HepG2 (cell line): ENCODE measurements around the gene TVP23A. TPM values are rescaled to one million over a fixed set of nuclear protein-coding genes. Genes with fewer than 3 reads are reported as not detected.

ENCODE experiments used
- ATAC-seq: fragments of 200-7000 bp; cut with Tn5 transposase; 3 replicates; pipeline ENCODE4 v1.9.1; 2020; ENCODE audit warnings: mild to moderate bottlenecking, moderate library complexity
- BruUV-seq: library from RNA; stranded (reverse); fragments of 400-500 nt; replicated peaks from 2 replicates; lab custom pipeline; 2021; lab: Mats Ljungman, UMichigan
- CTCF ChIA-PET: fragments of 300-600 bp; formaldehyde crosslinking; extraction: SDS; loops from one replicate; lab custom pipeline; 2021; ENCODE audit warnings: low total read pairs, inconsistent platforms, low intra/inter-chr PET ratio; lab: Yijun Ruan, JAX
- POLR2A ChIA-PET: fragments of 350-600 bp; sonication (Branson Sonifier 250); formaldehyde crosslinking; loops from one replicate; lab custom pipeline; 2020; ENCODE audit warnings: antibody characterized with exemption, inconsistent platforms; lab: Yijun Ruan, JAX
- DNase-seq: peaks from one replicate; pipeline ENCODE4 v3.0.0-alpha.2; 2015; ENCODE audit warnings: low spot score
- FAIRE-seq: peaks from 3 replicates; lab custom pipeline; 2011; peaks lifted over from hg19 to GRCh38; lab: Jason Lieb, UNC
- H2AFZ ChIP-seq: one replicate; pipeline ENCODE4 v1.6.1; 2011; ENCODE audit warnings: low read length, inconsistent platforms
- H3K27ac ChIP-seq: fragments of 300-600 bp; 3 replicates; pipeline ENCODE4 v1.8.0; 2011; ENCODE audit warnings: mixed run types, mild to moderate bottlenecking, mixed read lengths, low read length, inconsistent platforms; ENCODE audit not compliant: insufficient read depth; ENCODE audit errors: extremely low read length
- H3K27me3 ChIP-seq, 2 experiments: fragments of 200-600 bp in 1 of 2; 2 replicates in 1 of 2; 3 replicates in 1 of 2; pipeline versions ENCODE4 v1.6.0 to v1.8.0; 2011; ENCODE audit warnings: low read length in 2 of 2, mild to moderate bottlenecking in 2 of 2, moderate library complexity in 2 of 2, inconsistent platforms in 1 of 2; ENCODE audit not compliant: insufficient read depth in 2 of 2, control insufficient read depth in 1 of 2
- H3K36me3 ChIP-seq, 2 experiments: fragments of 200-600 bp in 1 of 2; replicated peaks in 1 of 2; 2 replicates in 1 of 2; 3 replicates in 1 of 2; pipeline versions ENCODE4 v1.5.1 to v1.8.0; 2011; ENCODE audit warnings: low read length in 2 of 2, inconsistent platforms in 1 of 2; ENCODE audit not compliant: insufficient read depth in 2 of 2, control insufficient read depth in 1 of 2
- H3K4me1 ChIP-seq: 2 replicates; pipeline ENCODE4 v1.5.1; 2012; ENCODE audit warnings: low read length, inconsistent platforms; ENCODE audit not compliant: insufficient read depth
- H3K4me2 ChIP-seq: 2 replicates; pipeline ENCODE4 v1.6.0; 2011; ENCODE audit warnings: low read depth, low read length, inconsistent platforms
- H3K4me3 ChIP-seq, 3 experiments: fragments of 200-600 bp in 1 of 3; sonication (generic), shearing (Covaris generic) in 1 of 3; replicated peaks in 1 of 3; 2 replicates each; pipeline ENCODE4 v1.5.1; 2011 to 2016; ENCODE audit warnings: low read length in 3 of 3, inconsistent platforms in 2 of 3, low read depth in 2 of 3, mild to moderate bottlenecking in 2 of 3, control low read depth in 1 of 3, mixed read lengths in 1 of 3; ENCODE audit not compliant: insufficient read depth in 1 of 3
- H3K79me2 ChIP-seq: one replicate; pipeline ENCODE4 v1.6.1; 2011; ENCODE audit warnings: low read length, inconsistent platforms; ENCODE audit not compliant: insufficient read depth
- H3K9ac ChIP-seq: 2 replicates; pipeline ENCODE4 v1.6.0; 2011; ENCODE audit warnings: mild to moderate bottlenecking, low read depth, low read length, inconsistent platforms; ENCODE audit not compliant: insufficient read depth
- H3K9me3 ChIP-seq: 2 replicates; pipeline ENCODE4 v1.5.1; 2012; ENCODE audit warnings: mild to moderate bottlenecking, low read length
- H4K20me1 ChIP-seq: 2 replicates; pipeline ENCODE4 v1.6.0; 2011; ENCODE audit warnings: inconsistent platforms, mild to moderate bottlenecking, low read length, moderate library complexity; ENCODE audit not compliant: insufficient read depth
- CHD4 ChIP-seq: fragments of 200-600 bp; sonication (generic); IDR thresholded peaks from 2 replicates; pipeline ENCODE4 v1.7.0; 2017; ENCODE audit warnings: mild to moderate bottlenecking, low read length, borderline replicate concordance
- MAZ ChIP-seq, 2 experiments: sonication (generic) in 1 of 2; formaldehyde crosslinking in 1 of 2; IDR thresholded peaks; 2 replicates each; pipeline versions ENCODE4 v1.5.0 to v1.6.1; 2012 to 2020; ENCODE audit warnings: low read depth in 2 of 2, mild to moderate bottlenecking in 2 of 2, borderline replicate concordance in 1 of 2, improper control_type of control experiment in 1 of 2, low read length in 1 of 2, missing genetic modification reagents in 1 of 2, moderate library complexity in 1 of 2
- MXD1 ChIP-seq: sonication (generic); formaldehyde crosslinking; IDR thresholded peaks from 2 replicates; pipeline ENCODE4 v1.4.0; 2020; ENCODE audit warnings: mild to moderate bottlenecking, missing genetic modification reagents
- RBM22 ChIP-seq: fragments of 200-400 bp; formaldehyde crosslinking; optimal IDR thresholded peaks from 2 replicates; pipeline ENCODE3; 2017; ENCODE audit warnings: mild to moderate bottlenecking, low read length, moderate library complexity
- SCMH1 ChIP-seq: sonication (generic); formaldehyde crosslinking; IDR thresholded peaks from 2 replicates; pipeline ENCODE4 v1.9.0; 2021; ENCODE audit warnings: missing genetic modification reagents, mild to moderate bottlenecking, borderline replicate concordance
- SMARCE1 ChIP-seq: fragments of 450-650 bp; IDR thresholded peaks from 2 replicates; pipeline ENCODE4 v1.6.1; 2017; ENCODE audit warnings: borderline replicate concordance
- SOX5 ChIP-seq: IDR thresholded peaks from 2 replicates; pipeline ENCODE4 v1.6.1; 2016; ENCODE audit warnings: borderline replicate concordance
- TEAD2 ChIP-seq: sonication (generic); formaldehyde crosslinking; IDR thresholded peaks from 2 replicates; pipeline ENCODE4 v1.9.0; 2021; ENCODE audit warnings: missing genetic modification reagents
- YEATS4 ChIP-seq: sonication (generic); formaldehyde crosslinking; IDR thresholded peaks from 2 replicates; pipeline ENCODE4 v1.4.0; 2020; ENCODE audit warnings: missing genetic modification reagents, borderline replicate concordance
- ZBED4 ChIP-seq: sonication (generic); formaldehyde crosslinking; IDR thresholded peaks from 2 replicates; pipeline ENCODE4 v1.4.0; 2020; ENCODE audit warnings: missing genetic modification reagents, borderline replicate concordance
- ZBTB25 ChIP-seq: IDR thresholded peaks from 2 replicates; pipeline ENCODE4 v1.6.1; 2018; ENCODE audit warnings: missing genetic modification reagents
- ZNF34 ChIP-seq: sonication (generic); formaldehyde crosslinking; IDR thresholded peaks from 2 replicates; pipeline ENCODE4 v1.4.0; 2020; ENCODE audit warnings: mild to moderate bottlenecking, missing genetic modification reagents, borderline replicate concordance
- ZSCAN12 ChIP-seq: sonication (generic); formaldehyde crosslinking; IDR thresholded peaks from 2 replicates; pipeline ENCODE4 v1.9.0; 2021; ENCODE audit warnings: mild to moderate bottlenecking, missing genetic modification reagents
- WGBS: methylation state at CpG from one replicate; pipeline ENCODE4 v1.1.6; 2017; ENCODE audit warnings: low lambda C conversion rate; 5-methylcytosine and 5-hydroxymethylcytosine counted together
- in situ Hi-C: cut with HindIII; loops from 2 replicates; pipeline ENCODE4 v1.10.0; 2017; ENCODE audit warnings: low pct_unique_long_range_greater_than_20kb; ENCODE audit not compliant: extremely low pct_ligation_motif_present
- intact Hi-C: fragments of 100-400 bp; cut with micrococcal nuclease; formaldehyde crosslinking; loops from one replicate; pipeline ENCODE4 v1.10.0; 2022; ENCODE audit not compliant: unreplicated experiment
- polyA plus RNA-seq, 8 experiments: library from polyadenylated mRNA; depleted of rRNA in 3 of 8; stranded (reverse) in 7 of 8; unstranded in 1 of 8; fragments of >200 nt; fragmentation: Illumina TruSeq in 4 of 8; extraction: Trizol in 4 of 8; gene quantifications; 2 replicates each; pipeline versions ENCODE4 v1.2.1 to v1.2.3, GENCODE V29; 2011 to 2016; ENCODE audit warnings: low read depth in 4 of 8, missing spikeins in 1 of 8, mixed read lengths in 1 of 8; ENCODE audit not compliant: insufficient read depth in 1 of 8
- total RNA-seq, 5 experiments: library from RNA; depleted of rRNA; stranded (reverse); fragments of >200 nt; fragmentation: Illumina TruSeq; extraction: Trizol; gene quantifications; 2 replicates each; pipeline ENCODE4 v1.2.3, GENCODE V29; 2016; ENCODE audit warnings: low read depth in 1 of 5
- TF ChIP-seq, protein P1 (sequence below): sonication (generic); formaldehyde crosslinking; IDR thresholded peaks from 2 replicates; pipeline ENCODE4 v1.4.0; 2020; ENCODE audit warnings: missing genetic modification reagents
- TF ChIP-seq, protein P2 (sequence below): sonication (generic); formaldehyde crosslinking; IDR thresholded peaks from 2 replicates; pipeline ENCODE4 v1.8.0; 2022; ENCODE audit warnings: mild to moderate bottlenecking, missing genetic modification reagents

Gene TVP23A
- total and polyA plus RNA-seq, 2 of the 13 experiments (the other 11 are each of a cell fraction or from before 2014, with no cell fraction given), result not detected

GRCh38 chr16:10806698-10807097 is 11.9 kb downstream of the TVP23A start:
- no peaks in the 10 kb centered on the region for H3K79me2 ChIP-seq
- H3K4me2 ChIP-seq, result no peak overlapping the region
- in situ Hi-C loops (no loop called here), intact Hi-C loops (no loop called here)
- POLR2A ChIA-PET, result no interaction called here
- H3K36me3 ChIP-seq, result no peaks in the 10 kb centered on the region
- H3K4me1 ChIP-seq, result no peaks in the 10 kb centered on the region
- DNase-seq, result no peak
- CTCF ChIA-PET, result no interaction called here
- FAIRE-seq, result no peak
- no peak for ATAC-seq
- no peak overlapping the region for H2AFZ ChIP-seq
- peaks cover 2 to 9% of the 10 kb centered on the region in 2 experiments; a peak in 2 of 5 replicates for H3K27me3 ChIP-seq
- WGBS, result 34% methylated on average over 6 of the region's 6 CpGs
- no peaks in the 10 kb centered on the region for H3K9me3 ChIP-seq
- H4K20me1 ChIP-seq, result no peaks in the 10 kb centered on the region
- no peak overlapping the region for H3K27ac ChIP-seq
- no peak overlapping the region for H3K4me3 ChIP-seq
- no TSS peak for BruUV-seq
- H3K9ac ChIP-seq, result no peak overlapping the region
- TF ChIP-seq SMARCE1 (no peak), SCMH1 (no peak), ZNF34 (no peak), RBM22 (no peak), ZBED4 (CRISPR knock-in tag) (no peak), CHD4 (no peak), MXD1 (CRISPR knock-in tag) (no peak), TEAD2 (CRISPR knock-in tag) (no peak), MAZ (IDR thresholded peaks at IDR 0.05; ENCODE audit: borderline replicate concordance, low read depth, low read length) (no peak), MAZ (CRISPR knock-in tag; IDR thresholded peaks at IDR 0.05; ENCODE audit: low read depth) (no peak), SOX5 (CRISPR knock-in tag) (no peak), YEATS4 (CRISPR knock-in tag) (no peak), ZSCAN12 (CRISPR knock-in tag) (no peak), ZBTB25 (CRISPR knock-in tag) (no peak)
- TF ChIP-seq, protein P1, sequence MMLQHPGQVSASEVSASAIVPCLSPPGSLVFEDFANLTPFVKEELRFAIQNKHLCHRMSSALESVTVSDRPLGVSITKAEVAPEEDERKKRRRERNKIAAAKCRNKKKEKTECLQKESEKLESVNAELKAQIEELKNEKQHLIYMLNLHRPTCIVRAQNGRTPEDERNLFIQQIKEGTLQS (CRISPR knock-in tag), result no peak
- TF ChIP-seq, protein P2, sequence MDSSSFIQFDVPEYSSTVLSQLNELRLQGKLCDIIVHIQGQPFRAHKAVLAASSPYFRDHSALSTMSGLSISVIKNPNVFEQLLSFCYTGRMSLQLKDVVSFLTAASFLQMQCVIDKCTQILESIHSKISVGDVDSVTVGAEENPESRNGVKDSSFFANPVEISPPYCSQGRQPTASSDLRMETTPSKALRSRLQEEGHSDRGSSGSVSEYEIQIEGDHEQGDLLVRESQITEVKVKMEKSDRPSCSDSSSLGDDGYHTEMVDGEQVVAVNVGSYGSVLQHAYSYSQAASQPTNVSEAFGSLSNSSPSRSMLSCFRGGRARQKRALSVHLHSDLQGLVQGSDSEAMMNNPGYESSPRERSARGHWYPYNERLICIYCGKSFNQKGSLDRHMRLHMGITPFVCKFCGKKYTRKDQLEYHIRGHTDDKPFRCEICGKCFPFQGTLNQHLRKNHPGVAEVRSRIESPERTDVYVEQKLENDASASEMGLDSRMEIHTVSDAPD, result no peak
